ENCODE data around the gene STK4.
A peak's percentile ranks its signal among the peaks of the same experiment; 100 is the strongest.

The STK4 gene

GRCh38 chr20:44955270-44955669, 11.0 kb upstream of the STK4 start:
- no peak for DNase-seq

DNA sequence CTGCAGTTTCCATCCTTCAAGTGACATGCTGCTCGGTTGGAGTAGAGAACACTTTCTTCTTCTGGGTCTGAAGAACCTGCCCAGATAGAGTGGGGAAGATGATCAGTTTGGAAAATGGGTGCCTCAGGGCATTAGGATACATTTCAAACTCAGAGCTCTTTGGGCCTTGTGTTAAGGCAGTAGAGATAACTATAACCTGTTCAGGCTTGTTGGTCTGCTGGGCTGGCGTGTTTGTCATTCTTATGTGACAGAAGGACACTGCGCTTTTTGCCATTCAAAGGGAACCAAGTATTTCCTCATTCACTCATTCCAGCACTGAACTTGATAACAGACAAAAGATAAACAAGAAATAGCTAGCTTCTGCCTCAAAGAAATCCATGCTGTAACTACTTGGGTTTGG, 9.9 kb upstream of the STK4 start:
- no peak for DNase-seq

DNA sequence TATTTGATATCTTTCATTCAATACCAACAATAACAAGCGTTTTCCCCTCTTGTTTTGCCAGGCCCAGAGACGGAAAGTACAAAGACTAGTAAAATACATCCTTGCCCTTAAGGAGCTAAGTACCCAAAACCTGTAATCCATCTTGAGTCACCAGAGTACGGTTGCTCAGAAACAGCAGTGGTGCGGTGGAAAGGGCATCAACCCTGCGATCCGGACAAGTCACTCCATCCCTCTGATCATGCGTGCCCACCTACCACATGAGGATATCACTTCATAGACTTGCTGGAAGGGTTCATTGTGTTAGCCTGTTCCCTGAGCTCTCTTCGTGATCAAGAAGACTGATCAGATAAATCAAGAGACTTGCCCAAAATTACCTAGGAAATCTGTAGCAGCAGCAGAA, 8.0 kb upstream of the STK4 start:
- no peak for DNase-seq

DNA sequence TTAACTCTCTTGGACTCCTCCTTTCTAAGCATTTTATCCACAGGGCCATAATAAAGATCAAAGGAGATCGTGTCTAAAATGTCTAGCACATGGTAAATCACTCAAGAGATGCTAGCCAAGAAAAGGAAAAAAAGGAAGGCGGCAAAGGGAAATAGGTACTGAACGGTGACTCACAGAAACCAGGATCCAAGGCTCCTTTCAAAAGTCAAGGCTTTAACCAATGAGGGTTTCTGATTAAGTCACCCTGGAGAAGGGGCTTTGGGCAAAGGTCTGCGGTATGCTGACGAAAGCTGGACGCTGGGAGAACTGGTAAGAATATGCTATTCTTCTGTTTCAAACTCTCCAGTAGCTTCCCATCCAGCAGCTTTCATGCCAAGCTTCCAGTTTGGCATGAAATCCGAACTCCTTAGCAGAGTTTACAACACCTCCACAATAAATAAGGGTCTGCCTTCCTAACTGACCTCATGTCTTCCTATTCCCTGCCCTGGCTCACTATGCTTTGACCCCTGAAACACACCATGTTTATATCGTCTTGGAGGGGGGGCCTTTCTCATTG, 7.2 kb upstream of the STK4 start:
- no peak for DNase-seq

DNA sequence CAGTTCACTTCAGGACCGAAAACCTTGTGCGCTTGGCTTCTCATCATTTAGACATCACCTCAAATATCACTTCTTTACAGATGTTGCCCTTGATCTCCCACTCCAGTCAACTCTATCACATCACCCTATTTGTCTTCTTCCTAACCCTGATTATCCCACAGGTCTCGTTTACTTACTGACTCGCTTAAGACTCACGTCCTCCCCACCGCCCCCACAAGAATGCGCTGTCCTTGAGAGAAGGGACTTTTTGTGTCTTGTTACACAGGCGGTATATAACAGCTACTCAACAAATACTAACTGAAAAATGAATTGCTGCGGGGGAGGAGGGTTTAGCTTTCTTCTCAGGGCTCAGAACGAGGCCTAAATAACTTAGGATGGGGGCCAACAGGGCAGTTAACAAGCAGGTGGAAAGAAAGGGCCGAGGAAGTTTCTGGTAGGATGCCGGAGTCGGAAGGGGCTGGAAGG, 6.6 kb upstream of the STK4 start:
- DNase-seq = peak; percentile 85

- DNase-seq = peak; percentile 98
Measured at GRCh38 chr20:44960103-44960852, 6.0 kb upstream of the STK4 start, which contains the start of gene TOMM34. Gene TOMM34 (minus strand): TSS chr20:44960397. CDS start chr20:44960333, 64 bp downstream.

GRCh38 chr20:44961011-44961869, 5.1 kb upstream of the STK4 start:
- no peak for DNase-seq

GRCh38 chr20:44961870-44962267, 4.4 kb upstream of the STK4 start:
- no peak for DNase-seq

DNA sequence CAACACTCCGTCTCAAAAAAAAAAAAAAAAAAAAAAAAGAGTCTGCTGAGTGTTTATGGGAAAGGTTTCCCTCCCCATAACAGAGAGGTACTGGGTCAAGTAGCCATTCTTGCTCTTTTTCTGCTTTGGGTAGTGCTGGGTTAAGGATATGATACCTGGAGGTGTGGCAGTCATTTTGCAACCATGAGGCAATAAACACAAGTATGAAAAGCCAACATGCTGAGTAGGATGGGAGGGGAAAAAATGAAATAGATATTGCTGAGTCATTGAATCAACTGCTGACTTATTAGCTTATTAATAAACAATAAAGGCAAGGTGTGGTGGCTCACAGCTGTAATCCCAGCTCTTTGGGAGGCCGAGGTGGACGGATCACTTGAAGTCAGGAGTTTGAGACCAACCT, 3.8 kb upstream of the STK4 start:
- no peak for DNase-seq

DNA sequence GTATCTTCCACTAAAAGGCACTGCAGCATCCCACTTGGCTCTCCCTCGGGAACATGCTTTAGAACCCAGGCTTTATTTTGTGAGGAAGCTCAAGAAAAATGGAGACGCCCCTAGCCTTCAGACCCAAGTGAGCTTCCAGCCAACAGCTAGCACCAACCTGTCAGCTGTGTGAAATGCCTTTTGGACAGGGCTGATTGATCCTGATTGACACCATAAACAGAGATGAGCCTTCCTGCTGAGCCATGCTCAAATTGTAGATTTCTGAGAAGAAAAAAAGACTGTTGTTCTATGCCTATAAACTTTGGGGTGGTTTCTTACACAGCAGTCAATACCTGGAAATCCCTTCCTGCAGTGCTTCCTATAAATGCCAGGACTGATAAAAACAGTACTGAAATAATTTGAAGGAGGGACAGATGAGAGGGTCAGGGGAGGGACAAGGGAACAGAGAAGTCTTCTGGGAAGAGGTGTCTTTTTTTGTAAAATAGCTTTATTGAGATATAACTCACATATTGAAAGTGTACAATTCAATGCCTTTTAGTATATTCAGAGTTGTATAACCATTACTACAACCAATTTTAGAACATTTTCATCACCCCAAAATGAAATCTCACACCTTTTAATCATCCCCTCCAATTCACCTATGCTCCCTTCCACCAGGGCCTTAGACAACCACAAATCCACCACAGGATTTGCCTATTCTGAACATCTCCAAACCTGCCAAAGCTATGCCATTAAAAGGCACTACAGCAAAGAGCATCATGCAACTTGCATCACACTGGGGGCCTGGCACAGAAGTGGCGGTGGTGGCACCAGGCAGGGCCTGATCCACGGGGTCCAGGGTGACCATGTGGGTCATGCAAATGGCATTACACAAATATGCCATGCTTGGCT, 2.7 kb upstream of the STK4 start:
- no peak for DNase-seq

- no peak for DNase-seq
Measured at GRCh38 chr20:44965651-44966029, 672 bp upstream of the STK4 start.

DNA sequence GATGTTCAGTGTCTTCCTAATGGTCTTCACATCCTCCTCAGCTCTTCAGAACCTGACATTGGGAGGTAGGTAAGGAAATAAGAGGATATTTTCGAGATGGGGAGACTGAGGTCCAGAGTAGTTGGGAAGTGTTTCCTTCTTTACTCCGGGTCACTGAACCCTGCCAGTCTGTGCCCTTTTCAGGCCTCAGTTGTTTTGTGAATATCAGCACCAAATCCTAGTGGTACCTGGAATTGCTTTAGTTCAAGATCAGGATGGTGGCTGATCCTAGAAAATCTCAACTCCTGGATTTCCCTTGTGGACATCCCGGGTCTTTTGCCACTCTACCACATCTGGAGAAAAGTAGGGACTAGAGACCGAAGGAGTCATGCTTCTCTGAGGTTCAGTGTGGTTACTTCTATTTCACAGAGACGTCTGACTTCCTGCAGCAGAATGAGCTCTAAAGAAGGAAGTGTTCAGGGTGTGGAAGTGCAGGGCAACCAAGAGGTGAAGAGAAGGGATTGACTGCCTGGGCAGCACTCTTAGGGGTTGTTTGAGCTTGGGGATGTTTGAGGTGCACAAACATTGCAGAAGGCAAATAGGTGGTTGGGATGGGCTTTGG, 995 bp downstream of the STK4 start:
- peak; percentile 19 for DNase-seq

DNA sequence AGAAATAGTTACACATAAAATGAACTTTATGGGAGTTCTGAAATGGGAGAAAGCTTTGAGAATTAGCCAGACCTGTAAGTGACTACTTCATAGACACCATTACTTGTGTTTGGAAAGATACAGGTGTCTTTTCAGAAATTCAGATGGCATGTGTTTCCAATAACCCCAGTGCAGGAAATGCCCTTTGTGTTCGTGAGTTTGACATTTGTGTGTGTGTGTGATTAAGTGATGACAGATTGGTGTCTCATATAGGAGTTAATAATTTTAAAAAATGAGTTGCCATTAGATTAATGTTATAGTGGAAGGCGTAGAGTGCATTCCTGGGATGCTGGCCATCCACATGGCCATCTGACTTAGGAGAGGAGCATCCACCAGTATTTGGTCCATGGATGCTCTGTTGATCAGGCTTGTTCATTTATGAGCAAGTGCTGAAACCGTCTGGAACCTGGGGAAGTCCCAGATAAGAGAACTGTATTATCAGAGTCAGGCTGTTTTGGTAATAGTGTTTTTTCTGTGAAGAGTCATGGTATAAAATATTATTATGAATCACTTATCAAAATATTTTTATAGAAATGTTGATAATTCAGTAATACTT, 3.1 kb downstream of the STK4 start:
- peak; percentile 49 for DNase-seq

- DNase-seq = no peak
Measured at GRCh38 chr20:44970243-44970757, 4.0 kb downstream of the STK4 start.

DNA sequence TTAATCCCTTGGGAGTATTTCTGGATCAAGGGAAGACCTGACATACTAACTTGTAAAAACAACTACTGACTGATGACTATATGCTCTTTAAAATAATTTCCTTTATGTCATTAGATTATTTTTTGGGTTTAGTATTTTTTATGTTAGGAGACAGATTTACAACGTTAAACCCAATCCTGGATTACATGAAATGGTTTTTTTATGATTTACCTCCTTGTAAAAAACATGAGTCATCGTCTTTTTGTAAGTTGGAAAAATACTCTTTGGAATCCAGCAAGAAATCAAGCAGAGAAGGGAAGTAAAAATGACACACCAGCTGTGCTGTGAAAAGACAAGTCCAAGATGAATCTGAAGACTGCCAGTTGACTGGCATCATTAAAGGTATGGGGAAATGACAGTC, 6.7 kb downstream of the STK4 start:
- DNase-seq = no peak

DNA sequence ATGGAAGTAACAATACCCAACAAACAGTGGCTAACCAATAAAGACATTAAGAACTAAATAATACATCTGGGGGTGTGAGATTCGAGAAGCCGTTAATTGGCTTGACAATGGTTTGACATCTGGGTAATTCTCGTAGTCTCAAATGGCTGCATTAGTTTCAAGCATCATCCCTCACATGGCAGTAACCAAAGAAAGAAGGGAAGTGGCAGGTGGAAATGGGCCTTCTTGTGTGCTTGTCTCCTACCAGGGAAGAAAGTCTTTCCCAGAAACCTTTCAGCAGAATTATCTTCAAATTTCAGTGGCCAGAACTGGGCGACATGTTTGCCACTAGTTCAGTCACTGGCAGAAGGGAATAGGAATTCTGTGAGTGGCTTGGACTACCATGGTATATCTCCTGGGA, 10.4 kb downstream of the STK4 start:
- no peak for DNase-seq

DNA sequence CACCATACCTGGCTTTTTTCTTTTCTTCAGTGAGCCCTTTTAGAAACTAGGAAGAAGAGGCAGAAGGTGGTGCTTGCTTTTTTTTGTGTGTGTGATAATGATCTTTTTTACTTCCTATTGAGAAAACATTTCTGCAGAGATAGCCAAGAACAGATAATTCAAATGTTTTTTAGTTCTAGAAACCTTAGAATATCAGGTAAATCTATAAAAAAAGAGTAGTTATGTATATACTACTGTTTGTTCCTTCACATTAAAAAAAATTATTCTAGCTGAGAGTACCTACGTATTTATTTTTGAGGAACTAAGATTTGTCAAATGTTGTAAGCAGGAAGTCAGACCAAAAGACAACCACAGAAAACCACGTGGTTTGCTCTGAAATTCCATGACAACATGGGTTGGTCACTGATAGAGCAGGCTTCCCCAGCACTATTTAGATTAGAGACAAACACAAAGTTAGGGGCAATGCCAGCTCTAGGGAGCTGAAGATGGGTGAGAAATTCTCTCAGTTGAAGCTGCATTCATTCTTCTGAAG, 12.8 kb downstream of the STK4 start:
- peak; percentile 21 for DNase-seq

DNA sequence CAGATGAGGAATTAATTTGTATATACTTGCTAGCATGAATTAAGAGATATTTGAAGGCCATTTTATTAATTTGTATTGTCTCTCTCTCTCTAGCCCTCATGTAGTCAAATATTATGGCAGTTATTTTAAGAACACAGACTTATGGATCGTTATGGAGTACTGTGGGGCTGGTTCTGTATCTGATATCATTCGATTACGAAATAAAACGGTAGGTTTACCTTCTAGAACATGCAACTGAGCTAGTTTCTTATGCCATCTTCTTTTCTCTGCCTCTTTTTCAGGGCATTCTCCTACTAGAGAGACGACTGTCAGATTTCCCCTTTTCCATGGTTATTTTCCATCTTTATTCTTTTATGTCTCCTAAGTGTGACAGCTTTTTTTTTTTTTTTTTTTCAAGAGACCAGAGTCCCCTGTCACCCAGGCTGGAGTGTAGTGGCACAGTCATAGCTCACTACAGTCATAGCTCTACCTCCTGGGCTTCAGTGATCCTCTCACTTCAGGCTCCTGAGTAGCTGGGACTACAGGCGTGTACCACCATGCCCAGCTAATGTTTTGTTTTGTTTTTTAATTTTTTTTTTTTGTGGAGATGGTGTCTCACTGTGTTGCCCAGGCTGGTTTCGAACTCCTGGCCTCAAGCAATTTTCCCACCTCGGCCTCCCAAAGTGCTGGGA, 15.6 kb downstream of the STK4 start:
- DNase-seq = no peak

- no peak for DNase-seq
Measured at GRCh38 chr20:44983093-44983674, 16.9 kb downstream of the STK4 start.

GRCh38 chr20:44988631-44989171, 22.4 kb downstream of the STK4 start:
- DNase-seq = no peak

Data from activated naive CD4-positive, alpha-beta T cell treated with anti-CD3 and anti-CD28 coated beads, Interleukin-2, amount 50 U/mL, for 16 hours (primary cell).